Body of pancreas (tissue), 4 donors: ENCODE measurements around the gene MORN2.

ENCODE experiments used
- POLR2A ChIP-seq, 3 donors: fragments of 450-650 bp; IDR thresholded peaks; one replicate each; pipeline ENCODE4 v1.6.1; 2016; ENCODE audit warnings: antibody characterized with exemption in 3 of 3, mild to moderate bottlenecking in 2 of 3
- TF ChIP-seq, protein P1 (sequence below), 7 experiments: fragments of 450-650 bp in 4 of 7; fragments of 200-600 bp in 3 of 7; sonication (generic) in 3 of 7; IDR thresholded peaks; one replicate each; pipeline ENCODE4 v1.5.1; 2016 to 2019; ENCODE audit warnings: antibody characterized with exemption in 7 of 7

- TF ChIP-seq, protein P1, sequence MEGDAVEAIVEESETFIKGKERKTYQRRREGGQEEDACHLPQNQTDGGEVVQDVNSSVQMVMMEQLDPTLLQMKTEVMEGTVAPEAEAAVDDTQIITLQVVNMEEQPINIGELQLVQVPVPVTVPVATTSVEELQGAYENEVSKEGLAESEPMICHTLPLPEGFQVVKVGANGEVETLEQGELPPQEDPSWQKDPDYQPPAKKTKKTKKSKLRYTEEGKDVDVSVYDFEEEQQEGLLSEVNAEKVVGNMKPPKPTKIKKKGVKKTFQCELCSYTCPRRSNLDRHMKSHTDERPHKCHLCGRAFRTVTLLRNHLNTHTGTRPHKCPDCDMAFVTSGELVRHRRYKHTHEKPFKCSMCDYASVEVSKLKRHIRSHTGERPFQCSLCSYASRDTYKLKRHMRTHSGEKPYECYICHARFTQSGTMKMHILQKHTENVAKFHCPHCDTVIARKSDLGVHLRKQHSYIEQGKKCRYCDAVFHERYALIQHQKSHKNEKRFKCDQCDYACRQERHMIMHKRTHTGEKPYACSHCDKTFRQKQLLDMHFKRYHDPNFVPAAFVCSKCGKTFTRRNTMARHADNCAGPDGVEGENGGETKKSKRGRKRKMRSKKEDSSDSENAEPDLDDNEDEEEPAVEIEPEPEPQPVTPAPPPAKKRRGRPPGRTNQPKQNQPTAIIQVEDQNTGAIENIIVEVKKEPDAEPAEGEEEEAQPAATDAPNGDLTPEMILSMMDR (IDR thresholded peaks at IDR 0.05), result no peak
- no peak for TF ChIP-seq POLR2A (IDR thresholded peaks at IDR 0.05)
These were observed 13.3 kb upstream of the MORN2 start for GRCh38 chr2:38862476-38862875.
